ENCODE measurements around the gene SERPINB6. TPM values are rescaled to one million over a fixed set of nuclear protein-coding genes. Genes with fewer than 3 reads are reported as not detected.
"Not testable (repeated sequence)": the region's sequence is repeated elsewhere in the genome, so short reads cannot be mapped to it uniquely, and the experiment has no call there.

Gene SERPINB6
- total RNA-seq, 4 donors from 2014 or later, result 84.9 to 266 (median 203) TPM

DNA sequence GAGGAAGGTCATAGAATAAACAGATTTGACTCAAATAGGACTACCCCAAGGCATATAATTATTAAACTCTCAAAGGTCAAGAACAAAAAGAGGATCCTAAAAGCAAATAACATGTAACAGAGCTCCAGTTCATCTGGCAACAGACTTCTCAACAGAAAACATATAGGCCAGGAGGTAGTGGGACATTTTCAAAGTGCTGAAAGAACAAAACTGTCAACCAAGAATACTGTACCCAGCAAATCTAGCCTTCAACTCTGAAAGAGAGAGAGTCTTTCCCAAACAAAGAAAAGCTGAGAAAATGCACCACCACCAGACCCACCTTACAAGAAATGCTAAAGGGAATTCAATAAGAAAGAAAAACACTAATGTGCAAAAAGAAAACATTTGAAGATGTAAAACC, 40.2 kb upstream of the SERPINB6 start:
- intact Hi-C loops (cut with DNase I; ENCODE audit: low total_unique reads), result no loop called here
- TF ChIP-seq POLR2A (IDR thresholded peaks at IDR 0.05), result no peak
- TF ChIP-seq CTCF (IDR thresholded peaks at IDR 0.05), result no peak
- H3K4me1 ChIP-seq, result no peaks in the 10 kb centered on the region

GRCh38 chr6:3011158-3011557, 39.8 kb upstream of the SERPINB6 start:
- no peak overlapping the region for H3K4me3 ChIP-seq
- no peaks in the 10 kb centered on the region for H3K27me3 ChIP-seq
- TF ChIP-seq POLR2A (IDR thresholded peaks at IDR 0.05), result no peak
- no peak for TF ChIP-seq CTCF (IDR thresholded peaks at IDR 0.05)
- no peak for DNase-seq
- H3K9me3 ChIP-seq, result no peaks in the 10 kb centered on the region
- intact Hi-C loops (cut with DNase I; ENCODE audit: low total_unique reads), result no loop called here
- no peak overlapping the region for H3K27ac ChIP-seq
- H3K36me3 ChIP-seq, result no peaks in the 10 kb centered on the region
- H3K4me1 ChIP-seq, result no peaks in the 10 kb centered on the region

More for the DNA sequence above, 40.2 kb upstream of the SERPINB6 start:
- H3K9me3 ChIP-seq, result no peaks in the 10 kb centered on the region
- no peak for DNase-seq
- no peak overlapping the region for H3K4me3 ChIP-seq
- no peaks in the 10 kb centered on the region for H3K27me3 ChIP-seq
- H3K36me3 ChIP-seq, result no peaks in the 10 kb centered on the region
- no peak overlapping the region for H3K27ac ChIP-seq

GRCh38 chr6:3009930-3010329, 38.6 kb upstream of the SERPINB6 start:
- H3K27ac ChIP-seq, result no peak overlapping the region
- no peak for DNase-seq
- no peaks in the 10 kb centered on the region for H3K4me1 ChIP-seq
- H3K4me3 ChIP-seq, result no peak overlapping the region
- no peaks in the 10 kb centered on the region for H3K9me3 ChIP-seq
- H3K36me3 ChIP-seq, result no peaks in the 10 kb centered on the region
- no peak for TF ChIP-seq POLR2A (IDR thresholded peaks at IDR 0.05)
- no peak for TF ChIP-seq CTCF (IDR thresholded peaks at IDR 0.05)
- intact Hi-C loops (cut with DNase I; ENCODE audit: low total_unique reads), result no loop called here
- no peaks in the 10 kb centered on the region for H3K27me3 ChIP-seq

DNA sequence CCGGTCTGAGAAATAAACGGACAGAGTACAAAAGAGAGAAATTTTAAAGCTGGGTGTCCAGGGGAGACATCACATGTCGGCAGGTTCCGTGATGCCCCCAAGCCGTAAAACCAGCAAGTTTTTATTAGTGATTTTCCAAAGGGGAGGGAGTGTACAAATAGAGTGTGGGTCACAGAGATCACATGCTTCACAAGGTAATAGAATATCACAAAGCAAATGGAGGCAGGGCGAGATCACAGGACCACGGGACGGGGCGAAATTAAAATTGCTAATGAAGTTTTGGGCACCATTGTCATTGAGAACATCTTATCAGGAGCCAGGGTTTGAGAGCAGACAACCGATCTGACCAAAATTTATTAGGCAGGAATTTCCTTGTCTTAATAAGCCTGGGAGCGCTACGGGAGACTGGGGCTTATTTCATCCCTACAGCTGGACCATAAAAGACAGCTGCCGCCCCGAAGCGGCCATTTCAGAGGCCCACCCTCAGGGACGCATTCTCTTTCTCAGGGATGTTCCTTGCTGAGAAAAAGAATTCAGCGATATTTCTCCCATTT, 37.4 kb upstream of the SERPINB6 start:
- H3K4me1 ChIP-seq; H3K27me3 ChIP-seq; H3K27ac ChIP-seq; H3K36me3 ChIP-seq; intact Hi-C loops (cut with DNase I; ENCODE audit: low total_unique reads); H3K9me3 ChIP-seq; DNase-seq; H3K4me3 ChIP-seq: not testable (repeated sequence)

GRCh38 chr6:3007571-3007970, 36.2 kb upstream of the SERPINB6 start:
- Histone ChIP-seq H3K4me3 (no peak overlapping the region), H3K27me3 (no peaks in the 10 kb centered on the region), H3K4me1 (no peaks in the 10 kb centered on the region), H3K27ac (no peak overlapping the region), H3K9me3 (no peaks in the 10 kb centered on the region), H3K36me3 (no peaks in the 10 kb centered on the region)
- TF ChIP-seq CTCF (IDR thresholded peaks at IDR 0.05) (no peak), POLR2A (IDR thresholded peaks at IDR 0.05) (no peak)
- intact Hi-C loops (cut with DNase I; ENCODE audit: low total_unique reads), result no loop called here
- no peak for DNase-seq

GRCh38 chr6:3006476-3006875, 35.1 kb upstream of the SERPINB6 start:
- Histone ChIP-seq H3K27ac (no peak overlapping the region), H3K27me3 (no peaks in the 10 kb centered on the region), H3K9me3 (no peaks in the 10 kb centered on the region), H3K36me3 (no peaks in the 10 kb centered on the region), H3K4me3 (no peak overlapping the region), H3K4me1 (no peaks in the 10 kb centered on the region)
- intact Hi-C loops (cut with DNase I; ENCODE audit: low total_unique reads), result no loop called here
- no peak for DNase-seq
- TF ChIP-seq CTCF (IDR thresholded peaks at IDR 0.05) (no peak), POLR2A (IDR thresholded peaks at IDR 0.05) (no peak)

Measured in uterus (tissue), 4 donors.